HG03520 (cell line): ENCODE data around the gene EIF5A.

Source experiments
- ATAC-seq: cut with Tn5 transposase; IDR thresholded peaks from one replicate; pipeline ENCODE4 v1.9.1; 2021; ENCODE audit warnings: mild to moderate bottlenecking, moderate library complexity; ENCODE audit not compliant: unreplicated experiment

Gene EIF5A

GRCh38 chr17:7306911-7307685 lies at the start of gene EIF5A:
Gene EIF5A, plus strand, starts transcription at chr17:7307628. Its CDS starts 2,008 bp downstream, at chr17:7309636.
- peak; percentile 68 for ATAC-seq

- ATAC-seq = no peak
Measured at GRCh38 chr17:7258731-7259554, 48.5 kb upstream of the EIF5A start.

GRCh38 chr17:7259555-7259889 lies 47.9 kb upstream of the EIF5A start:
- no peak for ATAC-seq

GRCh38 chr17:7260151-7260550 lies 47.3 kb upstream of the EIF5A start:
- ATAC-seq = no peak

- ATAC-seq = no peak
Measured at GRCh38 chr17:7260651-7261378, 46.6 kb upstream of the EIF5A start.

- no peak for ATAC-seq
Measured at GRCh38 chr17:7261379-7262191, 45.8 kb upstream of the EIF5A start.

GRCh38 chr17:7262192-7262934 lies 45.1 kb upstream of the EIF5A start, which contains the start of gene CLDN7:
Gene CLDN7, minus strand, starts transcription at chr17:7262478. Its CDS starts 435 bp downstream, at chr17:7262043.
- no peak for ATAC-seq

- ATAC-seq = no peak
Measured at GRCh38 chr17:7262935-7263800, 44.3 kb upstream of the EIF5A start.

- ATAC-seq = no peak
Measured at GRCh38 chr17:7263801-7264078, 43.7 kb upstream of the EIF5A start.

- no peak for ATAC-seq
Measured at GRCh38 chr17:7266784-7267183, 40.6 kb upstream of the EIF5A start.

GRCh38 chr17:7279448-7279847 lies 28.0 kb upstream of the EIF5A start:
- no peak for ATAC-seq

- ATAC-seq = no peak
Measured at GRCh38 chr17:7280519-7281073, 26.8 kb upstream of the EIF5A start.

- ATAC-seq = no peak
Measured at GRCh38 chr17:7281074-7281952, 26.1 kb upstream of the EIF5A start, which contains the start of gene SLC2A4. Gene SLC2A4, plus strand, starts transcription at chr17:7281718. Its CDS starts 217 bp downstream, at chr17:7281935.

GRCh38 chr17:7281953-7282751 lies 25.3 kb upstream of the EIF5A start:
- ATAC-seq = no peak

- no peak for ATAC-seq
Measured at GRCh38 chr17:7282752-7283321, 24.6 kb upstream of the EIF5A start.

- ATAC-seq = no peak
Measured at GRCh38 chr17:7283471-7284216, 23.8 kb upstream of the EIF5A start.
